Measurements from ENCODE around the gene ITGAX. TPM values are rescaled to one million over a fixed set of nuclear protein-coding genes. Genes with fewer than 3 reads are reported as not detected.

Gene ITGAX
- total RNA-seq, 4 donors from 2014 or later = 1.1 to 2.0 (median 1.2) TPM; not detected in 1

- no peaks in the 10 kb centered on the region for H3K9me3 ChIP-seq
- H3K4me1 ChIP-seq = no peaks in the 10 kb centered on the region
- no peak for TF ChIP-seq POLR2A (IDR thresholded peaks at IDR 0.05)
- TF ChIP-seq EP300 (IDR thresholded peaks at IDR 0.05) = no peak
- TF ChIP-seq CTCF (IDR thresholded peaks at IDR 0.05) = no peak
- TF ChIP-seq POLR2AphosphoS5 (IDR thresholded peaks at IDR 0.05) = no peak
- H3K27ac ChIP-seq = no peak overlapping the region
- H3K36me3 ChIP-seq = no peaks in the 10 kb centered on the region
- no peak for DNase-seq (ENCODE audit: low spot score in 2 of 2)
- no peak overlapping the region for H3K4me3 ChIP-seq
- H3K27me3 ChIP-seq = no peaks in the 10 kb centered on the region
- 71% methylated on average over 1 of the region's 2 CpGs for WGBS
Observed at GRCh38 chr16:31400191-31400590, 45.2 kb downstream of the ITGAX start.

GRCh38 chr16:31401436-31401835, 46.5 kb downstream of the ITGAX start:
- TF ChIP-seq POLR2A (IDR thresholded peaks at IDR 0.05) = no peak
- TF ChIP-seq POLR2AphosphoS5 (IDR thresholded peaks at IDR 0.05) = no peak
- no peak for TF ChIP-seq EP300 (IDR thresholded peaks at IDR 0.05)
- no peak for TF ChIP-seq CTCF (IDR thresholded peaks at IDR 0.05)
- no peak overlapping the region for H3K27ac ChIP-seq

GRCh38 chr16:31402687-31403086, 47.7 kb downstream of the ITGAX start:
- TF ChIP-seq POLR2AphosphoS5 (IDR thresholded peaks at IDR 0.05) (no peak), POLR2A (IDR thresholded peaks at IDR 0.05) (no peak), CTCF (IDR thresholded peaks at IDR 0.05) (no peak), EP300 (IDR thresholded peaks at IDR 0.05) (no peak)
- Histone ChIP-seq H3K27ac (no peak overlapping the region), H3K36me3 (no peaks in the 10 kb centered on the region), H3K27me3 (no peaks in the 10 kb centered on the region), H3K9me3 (no peaks in the 10 kb centered on the region), H3K4me1 (no peaks in the 10 kb centered on the region), H3K4me3 (no peak overlapping the region)
- no peak for DNase-seq (ENCODE audit: low spot score in 2 of 2)
- 65% methylated on average over 1 of the region's 1 CpG for WGBS

More at GRCh38 chr16:31401436-31401835, 46.5 kb downstream of the ITGAX start:
- H3K36me3 ChIP-seq = no peaks in the 10 kb centered on the region
- no peaks in the 10 kb centered on the region for H3K4me1 ChIP-seq
- 61% methylated on average over 5 of the region's 11 CpGs for WGBS
- no peaks in the 10 kb centered on the region for H3K27me3 ChIP-seq
- H3K4me3 ChIP-seq = no peak overlapping the region
- no peak for DNase-seq (ENCODE audit: low spot score in 2 of 2)
- H3K9me3 ChIP-seq = no peaks in the 10 kb centered on the region

GRCh38 chr16:31403590-31404352, 48.8 kb downstream of the ITGAX start:
- no peak for TF ChIP-seq CTCF (IDR thresholded peaks at IDR 0.05)
- no peaks in the 10 kb centered on the region for H3K4me1 ChIP-seq

GRCh38 chr16:31404353-31405064, 49.5 kb downstream of the ITGAX start:
- H3K9me3 ChIP-seq = no peaks in the 10 kb centered on the region
- H3K27me3 ChIP-seq = peaks cover 8% of the 10 kb centered on the region
- DNase-seq (ENCODE audit: low spot score in 2 of 2) = no peak
- H3K4me1 ChIP-seq = no peaks in the 10 kb centered on the region
- H3K4me3 ChIP-seq = no peak overlapping the region
- H3K27ac ChIP-seq = no peak overlapping the region
- no peaks in the 10 kb centered on the region for H3K36me3 ChIP-seq
- TF ChIP-seq POLR2A (IDR thresholded peaks at IDR 0.05) = no peak
- no peak for TF ChIP-seq POLR2AphosphoS5 (IDR thresholded peaks at IDR 0.05)
- no peak for TF ChIP-seq CTCF (IDR thresholded peaks at IDR 0.05)
- no peak for TF ChIP-seq EP300 (IDR thresholded peaks at IDR 0.05)
- 54% methylated on average over 8 of the region's 9 CpGs for WGBS

More at GRCh38 chr16:31403590-31404352, 48.8 kb downstream of the ITGAX start:
- H3K36me3 ChIP-seq = no peaks in the 10 kb centered on the region
- H3K27me3 ChIP-seq = peaks cover 8% of the 10 kb centered on the region
- no peak overlapping the region for H3K27ac ChIP-seq
- no peak overlapping the region for H3K4me3 ChIP-seq
- no peak for DNase-seq (ENCODE audit: low spot score in 2 of 2)
- 76% methylated on average over 21 of the region's 21 CpGs for WGBS
- H3K9me3 ChIP-seq = no peaks in the 10 kb centered on the region

Data from suprapubic skin (tissue), 4 donors.